ENCODE results near the gene OR2H1.

Gene OR2H1

DNA sequence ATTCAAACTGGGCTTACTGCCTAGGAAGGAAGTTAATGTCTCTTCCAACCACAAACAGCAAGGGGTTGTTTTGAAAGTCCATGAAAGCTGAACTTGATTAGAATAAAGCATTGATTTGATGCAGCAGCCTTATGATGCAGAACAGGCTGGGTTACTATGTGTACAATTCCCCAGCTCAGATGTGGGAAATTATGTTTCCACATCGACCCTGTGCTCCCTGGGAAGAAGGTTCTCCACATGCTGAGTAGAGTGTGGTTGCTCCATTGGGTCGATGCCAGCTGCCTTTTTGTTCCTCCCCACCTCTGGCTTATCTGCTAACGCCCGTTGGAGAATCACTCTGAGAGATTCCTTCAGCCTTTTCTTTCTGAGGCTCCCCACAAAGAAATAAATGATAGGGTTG, 29.6 kb downstream of the OR2H1 start:
- DNase-seq, result no peak

DNA sequence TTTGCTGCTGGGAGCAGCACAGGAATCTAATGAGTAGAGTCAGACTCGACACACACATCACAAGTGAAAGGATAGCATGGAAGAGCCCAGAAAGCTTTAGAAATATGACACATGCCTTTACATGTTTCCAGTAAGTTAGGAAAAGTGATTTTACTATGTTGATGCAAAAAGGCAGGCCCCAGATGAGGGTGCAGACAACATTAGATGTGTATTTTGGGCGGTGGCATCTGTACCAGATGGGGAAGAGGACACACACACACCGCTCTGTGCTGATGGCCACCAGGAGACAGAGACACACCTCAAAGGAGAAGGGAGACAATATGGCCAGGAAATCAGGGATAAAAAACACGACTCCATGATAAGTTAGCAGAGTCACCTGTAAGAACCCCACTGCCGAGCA, 30.2 kb downstream of the OR2H1 start:
- no peak for DNase-seq

DNA sequence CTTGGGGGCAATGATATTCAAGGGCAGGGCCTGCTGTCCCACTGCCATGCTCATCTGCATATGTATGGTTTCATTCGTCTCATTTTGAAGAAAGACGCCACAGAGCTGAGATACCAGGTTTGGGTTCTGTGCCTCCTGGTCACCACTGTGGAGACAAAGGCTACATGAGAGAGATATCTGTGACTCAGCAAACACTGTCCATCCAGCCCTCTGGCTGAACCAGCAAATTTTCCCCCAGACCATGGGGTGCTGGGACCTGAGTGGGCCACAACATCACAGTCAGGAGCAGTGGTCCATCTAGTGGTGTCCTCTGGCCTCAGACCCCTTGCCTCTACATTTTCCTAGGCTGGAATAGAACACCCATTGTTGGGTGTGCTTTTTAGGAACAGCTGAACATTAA, 30.7 kb downstream of the OR2H1 start, which contains the start of gene MAS1L:
MAS1L (minus strand) TSS at position 297 of the 400 bp plus-strand sequence; CDS start at position 243, 54 bp downstream.
- no peak for DNase-seq

DNA sequence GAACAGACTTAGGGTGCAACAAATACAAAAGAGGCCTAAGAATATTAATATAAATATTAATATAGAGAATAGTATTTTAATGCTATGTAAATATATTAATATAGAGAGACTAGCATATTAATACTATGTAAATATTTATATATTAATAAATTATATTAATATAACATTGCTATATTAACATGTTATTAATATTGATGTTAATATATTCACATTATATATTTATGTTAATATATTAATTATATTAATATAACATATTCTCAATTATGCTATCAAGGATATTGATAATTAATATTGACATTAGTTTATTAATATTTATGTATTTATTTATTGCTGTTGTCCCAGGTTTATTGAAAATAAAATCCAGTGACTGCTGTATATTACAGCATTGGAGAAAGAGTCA, 31.9 kb downstream of the OR2H1 start:
- no peak for DNase-seq

DNA sequence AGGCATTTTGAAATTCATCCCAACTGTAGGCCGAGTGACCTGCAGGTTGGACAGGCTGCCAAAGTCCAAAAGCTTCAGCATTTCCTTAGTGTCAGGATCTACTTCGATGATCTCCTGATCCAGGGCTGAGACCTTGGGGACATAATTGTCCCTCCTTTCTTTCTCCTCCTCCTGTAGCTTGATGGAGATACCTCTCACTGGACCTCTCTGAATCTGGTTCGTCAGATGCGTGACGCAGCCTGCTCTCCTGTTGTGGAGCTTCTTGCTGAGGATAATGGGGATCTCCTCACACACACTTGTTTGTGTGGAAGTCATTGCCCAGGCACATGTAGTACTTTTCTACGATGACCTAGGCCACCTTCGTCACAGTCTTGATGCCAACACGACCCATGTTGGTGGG, 32.3 kb downstream of the OR2H1 start:
- no peak for DNase-seq

DNA sequence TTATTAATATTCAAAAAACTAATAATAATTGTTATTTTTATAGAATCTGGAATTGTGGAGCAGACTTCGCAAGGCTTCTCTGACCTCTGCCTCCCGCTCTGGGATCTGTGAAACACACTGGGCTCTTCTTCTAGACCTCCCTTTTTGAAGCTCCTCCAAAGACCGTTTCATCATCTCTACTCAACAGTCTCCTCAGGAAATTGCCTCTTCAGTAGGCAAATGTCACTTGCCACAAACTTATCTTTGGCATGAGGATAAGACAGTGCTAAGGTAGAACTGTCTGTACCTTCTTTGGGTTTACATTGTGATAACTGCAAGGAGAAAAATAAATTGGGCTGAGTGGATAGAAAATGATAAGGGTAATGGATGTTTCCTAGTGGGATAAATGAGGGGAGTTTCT, 33.1 kb downstream of the OR2H1 start:
- no peak for DNase-seq

DNA sequence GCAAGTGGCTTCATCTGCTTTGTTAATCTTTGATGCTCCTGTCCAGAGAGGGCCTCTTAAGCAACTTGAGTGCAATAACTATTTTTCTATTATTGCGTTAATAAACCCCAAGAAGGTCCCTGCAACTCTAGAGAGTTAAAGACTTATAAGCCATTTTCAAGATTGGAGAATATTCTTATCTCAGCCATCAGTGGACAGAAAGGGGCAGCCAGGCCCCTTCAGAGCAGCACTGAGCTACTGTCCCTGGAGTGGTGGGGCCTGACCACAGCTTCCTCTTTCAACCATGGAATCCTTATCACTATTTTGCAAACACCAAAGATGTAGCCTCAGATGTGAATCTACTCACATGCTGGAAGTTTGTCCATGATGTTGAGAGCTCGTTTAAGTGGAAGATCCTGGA, 33.6 kb downstream of the OR2H1 start:
- DNase-seq, result no peak

DNA sequence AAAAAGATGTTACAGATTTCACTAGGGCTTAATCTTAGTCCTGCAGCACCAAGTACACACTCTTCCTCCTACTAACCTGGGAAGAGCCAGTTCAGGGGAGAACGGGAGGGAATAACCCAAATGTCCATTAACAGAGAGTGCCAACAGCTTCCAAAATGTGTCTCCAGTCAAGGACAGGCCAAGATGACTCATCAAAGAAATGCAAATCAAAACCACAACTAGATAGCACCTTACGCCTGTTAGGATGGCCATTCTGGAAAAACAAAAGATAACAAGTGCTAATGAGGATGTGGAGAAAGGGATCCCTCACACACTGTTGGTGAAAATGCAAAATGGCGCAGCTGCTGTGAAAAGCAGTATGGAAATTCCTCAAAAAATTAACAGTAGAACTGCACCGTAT, 34.6 kb downstream of the OR2H1 start:
- DNase-seq, result no peak

DNA sequence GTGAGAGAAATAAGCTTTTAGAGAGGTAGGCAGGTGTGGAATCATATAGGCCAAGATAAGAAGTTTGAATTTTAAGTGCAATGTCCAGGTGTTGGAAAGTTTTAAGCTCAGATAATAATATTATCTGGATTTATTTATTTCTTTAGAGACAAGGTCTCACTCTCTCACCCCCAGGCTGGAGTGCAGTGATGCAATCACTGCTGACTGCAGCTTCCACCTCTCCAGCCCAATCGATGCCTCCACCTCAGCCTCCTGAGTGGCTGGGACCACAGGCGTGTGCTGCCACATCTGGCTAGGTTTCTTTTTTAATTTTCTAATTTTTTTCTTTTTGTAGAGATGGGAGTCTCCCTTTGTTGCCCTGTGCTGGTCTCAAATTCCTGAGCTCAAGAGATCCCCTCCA, 36.3 kb downstream of the OR2H1 start:
- DNase-seq, result no peak

DNA sequence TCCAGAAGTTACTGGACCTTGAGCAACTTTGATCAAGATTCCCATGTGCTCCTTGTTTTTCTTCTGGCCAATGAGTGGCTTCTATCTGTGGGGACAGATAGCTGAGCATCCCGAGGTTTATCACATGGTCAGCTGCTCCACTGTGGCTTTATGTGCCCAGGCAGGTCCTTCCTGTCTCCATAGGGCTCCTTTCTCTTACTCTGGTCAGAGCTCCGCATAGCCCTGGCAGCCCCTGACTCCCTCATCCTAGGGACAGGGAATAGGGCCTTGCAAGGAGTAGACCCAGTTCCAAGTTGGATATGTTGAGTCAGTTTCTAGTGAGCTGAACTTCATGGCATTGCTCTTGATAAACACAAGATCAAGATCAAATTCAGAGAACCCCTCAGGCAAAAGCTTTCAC, 37.2 kb downstream of the OR2H1 start:
- DNase-seq, result no peak

DNA sequence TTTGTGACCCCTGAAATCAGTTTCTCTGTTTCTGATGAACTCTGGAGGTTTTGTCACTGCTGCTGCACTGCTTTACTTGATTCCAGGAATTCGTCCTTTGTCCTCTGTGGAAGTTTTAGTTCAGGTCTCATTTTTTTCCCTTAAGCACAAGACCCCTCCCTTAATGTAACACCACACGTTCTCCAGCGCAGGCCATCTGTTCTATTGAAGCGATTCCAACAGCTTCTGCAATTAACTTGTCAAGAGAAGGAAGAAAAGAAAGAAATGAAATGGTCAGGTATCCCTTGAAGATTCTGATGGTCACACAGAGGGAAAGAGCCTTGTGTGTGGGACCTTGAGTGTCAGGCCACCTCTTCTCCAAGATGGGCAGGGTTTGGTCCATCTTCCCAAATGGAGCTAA, 38.6 kb downstream of the OR2H1 start:
- DNase-seq, result no peak

DNA sequence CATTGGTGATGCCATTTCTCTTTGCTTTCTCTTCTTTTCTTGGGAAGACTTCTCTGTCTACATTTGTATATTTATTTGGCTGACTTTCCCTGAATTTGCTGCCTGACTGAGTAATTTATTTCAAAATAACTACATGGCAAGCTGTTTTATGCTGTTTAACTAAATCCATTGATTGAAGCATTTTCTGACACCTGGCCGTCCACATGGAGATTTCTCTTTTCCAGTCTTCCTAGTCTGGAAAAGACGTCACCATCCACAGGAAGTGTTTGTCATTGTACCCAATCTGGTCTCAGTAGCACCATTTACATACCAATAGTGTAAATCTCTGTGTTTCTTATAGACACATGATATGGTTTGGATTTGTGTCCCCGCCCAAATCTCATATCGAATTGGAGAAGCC, 40.0 kb downstream of the OR2H1 start:
- DNase-seq, result no peak

DNA sequence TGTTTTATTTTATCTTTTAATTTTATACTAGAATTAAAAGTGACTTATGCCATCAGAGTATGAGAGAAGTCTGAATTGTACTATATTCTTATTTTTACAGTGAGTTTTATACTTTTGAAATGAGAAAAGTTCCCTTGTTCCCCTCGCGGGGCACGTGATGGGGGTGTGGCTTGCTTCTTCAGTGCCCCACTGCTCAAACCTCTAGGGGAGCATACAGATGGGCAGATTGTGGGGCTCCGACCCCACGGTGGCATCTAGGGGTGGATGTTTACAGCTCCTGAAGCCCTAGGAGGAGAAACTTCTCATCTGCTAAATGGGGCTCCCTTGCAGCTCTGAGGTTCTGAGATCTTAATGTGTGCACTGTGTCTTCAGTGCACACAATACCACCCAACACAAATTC, 42.7 kb downstream of the OR2H1 start:
- DNase-seq, result no peak

DNA sequence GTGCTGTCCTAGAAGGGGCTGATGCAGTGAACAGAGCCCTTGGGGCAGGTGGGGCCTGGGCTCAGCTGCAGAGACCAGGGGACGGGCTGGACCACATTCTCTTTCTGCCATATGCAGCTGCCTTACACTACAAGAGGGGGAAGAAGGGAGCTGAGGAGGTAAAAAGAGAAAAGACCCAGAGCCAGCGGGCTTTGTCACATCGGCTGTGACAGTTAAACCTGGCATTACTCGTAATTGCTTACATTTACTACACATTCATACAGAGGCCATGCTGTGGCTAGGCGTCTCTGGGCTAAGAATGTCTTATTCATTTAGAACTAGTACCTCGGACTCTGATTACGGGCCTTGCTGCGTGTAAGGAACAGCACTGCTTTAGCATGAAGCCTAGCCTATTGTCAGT, 43.6 kb downstream of the OR2H1 start:
- DNase-seq, result no peak

DNA sequence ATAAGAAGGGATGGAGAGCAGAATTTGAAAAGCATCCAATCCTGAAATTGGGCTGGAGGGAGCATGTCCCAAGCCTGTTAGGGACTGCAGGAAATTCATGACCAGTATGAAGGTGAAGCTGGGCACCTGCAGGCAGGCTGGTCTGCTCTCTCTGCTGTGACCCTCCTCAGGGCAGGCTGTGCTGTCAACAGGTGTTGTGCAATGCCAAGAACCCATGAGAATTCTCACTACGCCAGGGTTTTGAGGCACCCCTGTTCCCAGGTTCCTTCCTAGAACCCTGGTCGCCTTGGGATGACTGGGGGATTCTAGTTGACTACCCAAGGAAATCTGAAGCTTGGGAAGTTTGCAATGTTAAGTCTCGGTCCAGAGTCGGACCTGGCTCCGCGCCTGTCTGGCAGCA, 44.2 kb downstream of the OR2H1 start:
- no peak for DNase-seq

DNA sequence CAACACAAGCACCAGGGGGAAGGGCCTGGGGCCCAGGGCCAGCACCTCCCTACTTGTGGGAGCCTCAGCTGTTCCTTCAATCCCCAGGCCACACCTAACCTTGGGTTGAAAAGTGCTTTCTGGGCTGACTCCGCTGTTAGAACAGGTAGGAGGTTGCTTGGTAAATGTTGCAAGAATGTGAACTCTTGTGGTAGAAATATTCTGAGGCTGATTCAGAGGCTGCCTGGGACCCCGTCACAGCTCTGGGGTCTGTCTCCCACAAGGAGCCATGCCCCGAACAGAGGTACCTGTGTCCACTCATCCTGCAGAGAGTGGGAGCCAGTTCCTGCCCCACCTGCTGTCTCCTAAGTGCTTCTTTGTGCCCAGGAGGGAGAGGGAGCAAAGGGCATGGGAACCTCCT, 45.2 kb downstream of the OR2H1 start:
- DNase-seq, result no peak

DNA sequence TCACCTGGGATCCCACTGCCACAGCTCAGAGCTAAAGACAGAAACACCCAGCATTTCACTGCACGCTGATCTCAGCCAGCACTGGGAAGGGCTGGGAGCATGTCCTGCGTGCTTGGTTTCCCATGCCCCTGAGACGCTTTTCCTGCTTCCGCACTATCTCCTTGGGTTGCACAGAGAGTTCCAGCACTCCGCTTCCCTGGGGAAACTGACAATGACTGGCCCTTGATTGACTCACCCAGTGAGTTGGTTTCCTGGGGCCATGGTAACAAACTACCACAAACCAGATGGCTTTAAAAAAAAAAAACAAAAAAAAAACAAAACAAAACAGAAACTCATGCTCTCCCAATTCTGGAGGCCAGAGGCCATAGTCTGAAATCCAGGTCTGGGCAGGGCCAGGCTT, 45.6 kb downstream of the OR2H1 start:
- DNase-seq, result no peak

DNA sequence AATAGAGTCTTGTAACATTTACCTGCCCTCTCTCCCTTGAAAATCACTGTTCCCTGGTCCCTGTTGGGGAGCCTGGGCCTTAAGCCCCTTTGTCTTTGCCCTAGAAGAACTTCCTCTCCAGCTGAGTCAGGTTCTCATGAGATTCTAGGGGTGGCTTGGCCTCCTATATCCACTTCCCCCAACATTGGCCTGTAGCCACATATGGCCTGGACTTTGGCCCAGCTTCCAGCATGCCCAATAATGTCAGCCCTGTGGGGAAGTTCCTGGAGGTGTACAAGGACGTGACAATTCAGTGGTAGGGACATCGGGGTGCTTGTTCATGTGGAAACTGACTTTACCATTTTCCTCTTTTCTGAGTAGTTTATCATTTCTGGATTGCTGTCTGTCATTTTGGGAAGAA, 48.0 kb downstream of the OR2H1 start:
- no peak for DNase-seq

DNA sequence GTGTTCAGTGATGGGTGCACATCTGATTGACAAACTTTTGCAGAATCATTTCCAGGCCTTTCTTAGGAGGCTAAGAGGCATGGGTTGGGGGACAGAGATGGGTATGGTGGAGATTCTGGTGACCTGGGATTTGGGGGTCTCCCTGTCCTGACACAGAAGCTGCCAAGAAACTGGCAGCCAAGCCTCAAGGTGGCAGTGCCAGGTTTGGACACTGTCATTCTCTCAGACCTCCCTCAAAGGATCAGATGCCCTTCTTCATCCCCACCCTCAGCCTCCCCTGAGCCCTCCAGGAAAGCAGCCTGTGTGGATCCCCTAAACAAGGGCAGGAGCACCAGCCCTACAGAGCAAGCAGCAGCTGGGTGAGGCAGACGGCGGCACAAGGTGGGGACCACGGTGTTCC, 48.9 kb downstream of the OR2H1 start:
- DNase-seq, result no peak

DNA sequence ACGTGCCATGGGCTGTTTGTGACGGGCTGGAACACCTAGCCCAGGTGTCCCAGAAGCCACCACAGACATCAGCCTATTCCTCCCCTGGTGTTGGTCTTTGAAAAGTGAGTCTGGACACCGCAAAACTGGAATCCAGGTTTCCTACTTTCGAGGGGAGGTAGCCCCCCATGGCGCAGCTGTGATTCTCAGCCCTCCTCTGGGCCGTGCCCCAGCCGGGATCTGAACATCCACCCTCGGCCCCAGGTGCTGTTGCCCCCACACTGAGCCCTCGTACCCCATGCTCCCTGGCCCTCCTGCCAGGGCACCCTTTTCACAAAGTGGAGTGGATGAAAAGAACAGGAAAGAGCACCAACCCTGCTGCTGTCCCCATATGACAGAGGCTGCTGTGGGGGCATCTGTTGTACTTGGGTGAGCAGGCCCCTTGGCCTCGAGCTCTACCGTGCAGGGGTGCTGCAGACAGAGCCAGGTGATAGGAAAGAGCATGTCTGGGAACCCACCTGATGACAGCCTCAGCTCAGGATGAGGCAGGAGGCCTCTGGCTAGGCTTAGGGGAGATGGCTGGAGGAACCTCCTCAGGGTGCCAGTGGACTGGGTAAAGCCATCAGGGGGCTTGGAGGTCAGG, 49.6 kb downstream of the OR2H1 start:
- no peak for DNase-seq

DNA sequence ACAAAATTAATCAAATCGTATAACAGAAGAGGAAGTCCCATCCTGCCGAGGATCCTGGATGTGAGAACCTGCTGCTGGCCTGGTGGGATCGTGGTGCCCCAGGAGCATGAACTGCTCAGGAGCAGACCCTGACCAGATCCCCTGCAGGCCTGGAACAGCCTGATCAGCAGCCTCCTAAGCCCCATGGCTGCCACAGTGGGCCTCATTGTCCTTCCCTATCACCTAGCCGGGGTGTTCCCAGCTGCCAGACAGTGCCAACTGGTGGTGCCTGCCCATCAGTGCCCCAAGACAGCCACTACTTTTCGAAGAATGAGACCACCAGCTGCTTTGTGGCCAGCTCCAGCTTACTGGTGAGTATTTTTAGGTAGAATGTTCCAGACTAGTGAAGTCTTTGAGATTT, 50.4 kb downstream of the OR2H1 start:
- DNase-seq, result no peak

DNA sequence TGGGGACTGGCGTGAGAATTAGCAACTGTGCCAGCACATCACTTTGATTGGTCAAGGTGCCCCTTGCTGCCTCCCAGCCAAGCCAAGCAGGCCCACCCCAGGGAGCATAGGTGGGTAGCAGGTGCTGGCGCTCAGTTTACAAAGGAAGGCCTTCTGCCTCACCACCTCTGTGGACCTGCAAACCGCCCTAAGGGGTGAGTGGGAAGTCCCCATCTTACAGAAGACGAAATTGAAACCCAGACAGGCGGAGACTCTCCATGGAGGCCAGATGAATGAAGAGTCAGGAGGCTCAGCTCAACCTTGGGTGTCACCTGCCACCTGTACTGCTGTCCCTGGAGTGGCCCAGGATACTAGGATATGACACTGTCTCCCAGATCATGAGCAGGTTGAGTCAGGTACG, 52.3 kb downstream of the OR2H1 start:
- DNase-seq, result no peak

DNA sequence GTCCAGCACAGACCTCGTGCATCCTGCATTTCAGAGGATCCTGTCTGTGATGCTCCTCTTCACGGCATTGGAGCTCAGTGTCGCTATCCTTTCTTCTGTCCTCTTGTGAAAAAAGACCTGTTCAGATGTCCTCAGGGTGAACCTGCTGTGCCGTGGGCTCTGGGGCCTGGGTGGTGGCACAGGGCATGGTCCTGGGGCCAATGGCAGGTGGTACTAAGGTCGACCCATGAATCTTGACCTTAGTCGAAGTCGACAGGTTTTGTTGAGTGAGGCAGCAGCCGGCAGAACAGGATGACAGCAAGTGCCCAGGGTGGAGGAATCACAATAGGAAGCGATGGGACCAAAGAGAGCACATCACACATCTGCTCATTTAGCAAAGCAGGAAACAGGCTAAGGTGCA, 52.8 kb downstream of the OR2H1 start:
- DNase-seq, result no peak

DNA sequence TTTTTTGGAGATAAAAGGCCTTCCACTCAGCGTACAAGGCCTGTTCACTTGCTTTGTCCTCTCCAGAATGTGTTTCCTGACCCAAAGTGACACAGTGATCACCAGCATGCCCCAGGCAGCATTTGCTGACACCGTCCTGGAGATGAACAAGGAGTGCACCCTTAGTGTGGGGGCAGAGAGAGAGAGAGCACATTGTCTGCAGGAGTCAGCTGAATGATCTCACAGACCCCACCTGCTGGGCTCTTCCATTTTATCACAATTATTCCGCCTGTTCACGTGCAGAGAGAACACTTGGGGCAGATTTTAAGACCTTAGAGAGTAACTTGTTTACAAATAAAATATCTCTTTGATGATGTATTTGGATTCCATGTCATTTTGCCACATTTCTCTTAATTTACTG, 53.2 kb downstream of the OR2H1 start:
- no peak for DNase-seq

DNA sequence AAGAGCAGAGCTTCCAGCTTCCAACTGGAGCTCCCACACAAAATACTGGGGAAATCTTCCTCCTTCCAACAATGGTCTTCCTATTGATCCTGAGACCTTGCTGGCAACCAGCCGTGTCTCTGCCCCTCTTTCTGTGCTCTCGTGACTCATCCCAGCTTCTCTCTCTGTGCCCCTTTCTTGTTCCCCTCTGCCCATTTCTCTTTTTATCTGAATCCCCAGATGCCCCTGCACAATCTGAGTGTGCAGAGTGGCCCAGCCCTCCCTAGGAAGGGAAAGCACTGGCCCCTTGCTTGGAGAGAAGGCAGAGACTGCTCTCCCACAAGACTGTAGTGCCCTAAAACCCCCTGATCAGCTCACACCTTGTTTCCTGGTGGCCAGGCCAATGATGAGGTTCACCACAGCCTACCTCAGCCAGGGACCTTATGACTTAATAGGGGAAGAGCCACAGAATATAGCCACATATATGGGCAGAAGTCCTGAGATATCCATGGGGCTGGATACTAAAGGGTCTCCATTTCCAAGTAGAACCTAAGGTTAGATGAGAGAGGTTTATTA, 53.9 kb downstream of the OR2H1 start:
- DNase-seq, result no peak

All from femur (tissue), 1 donor.